ENCODE results near the gene CYP4F3.

- TF ChIP-seq EZH2 (IDR thresholded peaks at IDR 0.05) (no peak), POLR2AphosphoS5 (IDR thresholded peaks at IDR 0.05; ENCODE audit: borderline replicate concordance, low read depth, low read length) (no peak), FOXP2 (optimal IDR thresholded peaks at IDR 0.05; ENCODE audit: control extremely low read depth, extremely low read length, insufficient read depth) (no peak)
These were observed 28.4 kb upstream of the CYP4F3 start for GRCh38 chr19:15612342-15612741.

Data from SK-N-MC (cell line).